ENCODE measurements around the gene SSBP2.
"Not testable (repeated sequence)": the region's sequence is repeated elsewhere in the genome, so short reads cannot be mapped to it uniquely, and the experiment has no call there.

SSBP2 gene

GRCh38 chr5:81729276-81729675 is 21.6 kb downstream of the SSBP2 start:
- no peak for DNase-seq (ENCODE audit: low read depth in 2 of 2)

GRCh38 chr5:81728301-81728700 is 22.6 kb downstream of the SSBP2 start:
- DNase-seq (ENCODE audit: low read depth in 2 of 2): no peak

- no peak for DNase-seq (ENCODE audit: low read depth in 2 of 2)
These were observed 24.6 kb downstream of the SSBP2 start for GRCh38 chr5:81726297-81726696.

- no peak for DNase-seq (ENCODE audit: low read depth in 2 of 2)
These were observed 26.3 kb downstream of the SSBP2 start for GRCh38 chr5:81724571-81724970.

GRCh38 chr5:81724108-81724507 is 26.8 kb downstream of the SSBP2 start:
- no peak for DNase-seq (ENCODE audit: low read depth in 2 of 2)

GRCh38 chr5:81721049-81721448 is 29.8 kb downstream of the SSBP2 start:
- DNase-seq (ENCODE audit: low read depth in 2 of 2): no peak

- no peak for DNase-seq (ENCODE audit: low read depth in 2 of 2)
These were observed 31.1 kb downstream of the SSBP2 start for GRCh38 chr5:81719743-81720345.

- no peak for DNase-seq (ENCODE audit: low read depth in 2 of 2)
These were observed 32.6 kb downstream of the SSBP2 start for GRCh38 chr5:81718300-81718699.

GRCh38 chr5:81717860-81718259 is 33.0 kb downstream of the SSBP2 start:
- no peak for DNase-seq (ENCODE audit: low read depth in 2 of 2)

GRCh38 chr5:81717226-81717625 is 33.7 kb downstream of the SSBP2 start:
- no peak for DNase-seq (ENCODE audit: low read depth in 2 of 2)

GRCh38 chr5:81714076-81714475 is 36.8 kb downstream of the SSBP2 start:
- DNase-seq (ENCODE audit: low read depth in 2 of 2): not testable (repeated sequence)

GRCh38 chr5:81708889-81709288 is 42.0 kb downstream of the SSBP2 start:
- no peak for DNase-seq (ENCODE audit: low read depth in 2 of 2)

GRCh38 chr5:81703840-81704239 is 47.1 kb downstream of the SSBP2 start:
- DNase-seq (ENCODE audit: low read depth in 2 of 2): no peak

- no peak for DNase-seq (ENCODE audit: low read depth in 2 of 2)
These were observed 50.7 kb downstream of the SSBP2 start for GRCh38 chr5:81700166-81700565.

GRCh38 chr5:81698813-81699212 is 52.1 kb downstream of the SSBP2 start:
- DNase-seq (ENCODE audit: low read depth in 2 of 2): no peak

GRCh38 chr5:81696418-81697397 is 54.2 kb downstream of the SSBP2 start:
- no peak for DNase-seq (ENCODE audit: low read depth in 2 of 2)

GRCh38 chr5:81694726-81695125 is 56.2 kb downstream of the SSBP2 start:
- no peak for DNase-seq (ENCODE audit: low read depth in 2 of 2)

GRCh38 chr5:81688215-81688614 is 62.7 kb downstream of the SSBP2 start:
- no peak for DNase-seq (ENCODE audit: low read depth in 2 of 2)

- no peak for DNase-seq (ENCODE audit: low read depth in 2 of 2)
These were observed 63.6 kb downstream of the SSBP2 start for GRCh38 chr5:81687292-81687691.

- no peak for DNase-seq (ENCODE audit: low read depth in 2 of 2)
These were observed 65.4 kb downstream of the SSBP2 start for GRCh38 chr5:81685471-81685870.

GRCh38 chr5:81679885-81680284 is 71.0 kb downstream of the SSBP2 start:
- no peak for DNase-seq (ENCODE audit: low read depth in 2 of 2)

- DNase-seq (ENCODE audit: low read depth in 2 of 2): no peak
These were observed 75.5 kb downstream of the SSBP2 start for GRCh38 chr5:81675420-81675819.

GRCh38 chr5:81665795-81666194 is 85.1 kb downstream of the SSBP2 start:
- DNase-seq (ENCODE audit: low read depth in 2 of 2): no peak

All from stimulated activated CD4-positive, alpha-beta T cell treated with anti-CD3 and anti-CD28 coated beads, Interleukin-1b, Interleukin-23, amount 100 ng/mL, for 1 hour (primary cell).